Prostate gland (tissue), 2 donors: ENCODE results near the gene SBSN.

Source experiments
- CTCF ChIP-seq, 4 experiments: fragments of 200-600 bp in 2 of 4; fragments of 450-650 bp in 2 of 4; sonication (generic) in 2 of 4; IDR thresholded peaks; 1 replicate in 3 of 4; 2 replicates in 1 of 4; pipeline ENCODE4 v1.5.1; 2016 to 2019; ENCODE audit warnings: antibody characterized with exemption in 4 of 4, mild to moderate bottlenecking in 2 of 4, moderate library complexity in 2 of 4
- POLR2A ChIP-seq: fragments of 450-650 bp; IDR thresholded peaks from one replicate; pipeline ENCODE4 v1.6.1; 2016; ENCODE audit warnings: antibody characterized with exemption, mild to moderate bottlenecking
- POLR2AphosphoS5 ChIP-seq: sonication (generic); formaldehyde crosslinking; IDR thresholded peaks from one replicate; pipeline ENCODE4 v1.6.1; 2017; ENCODE audit warnings: antibody characterized with exemption

GRCh38 chr19:35474104-35474503 is 54.0 kb downstream of the SBSN start:
- no peak for TF ChIP-seq CTCF (IDR thresholded peaks at IDR 0.05)
- TF ChIP-seq POLR2A = no peak
- no peak for TF ChIP-seq POLR2AphosphoS5
